CD4-positive, alpha-beta T cell treated with Interleukin-1 beta for 1 hour (primary cell): ENCODE results near the gene SDC1.
"Not testable (repeated sequence)": the region's sequence is repeated elsewhere in the genome, so short reads cannot be mapped to it uniquely, and the experiment has no call there.

ENCODE experiments used
- DNase-seq, 2 donors: peaks; one replicate each; pipeline ENCODE4 v3.0.0-alpha.2; 2020 to 2022

SDC1 gene, protein sequence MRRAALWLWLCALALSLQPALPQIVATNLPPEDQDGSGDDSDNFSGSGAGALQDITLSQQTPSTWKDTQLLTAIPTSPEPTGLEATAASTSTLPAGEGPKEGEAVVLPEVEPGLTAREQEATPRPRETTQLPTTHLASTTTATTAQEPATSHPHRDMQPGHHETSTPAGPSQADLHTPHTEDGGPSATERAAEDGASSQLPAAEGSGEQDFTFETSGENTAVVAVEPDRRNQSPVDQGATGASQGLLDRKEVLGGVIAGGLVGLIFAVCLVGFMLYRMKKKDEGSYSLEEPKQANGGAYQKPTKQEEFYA

GRCh38 chr2:20224716-20225293, at the start of gene SDC1:
TSS of gene SDC1 (minus strand) at chr2:20225130. CDS start at chr2:20224867, 263 bp downstream.
- no peak for DNase-seq

DNA sequence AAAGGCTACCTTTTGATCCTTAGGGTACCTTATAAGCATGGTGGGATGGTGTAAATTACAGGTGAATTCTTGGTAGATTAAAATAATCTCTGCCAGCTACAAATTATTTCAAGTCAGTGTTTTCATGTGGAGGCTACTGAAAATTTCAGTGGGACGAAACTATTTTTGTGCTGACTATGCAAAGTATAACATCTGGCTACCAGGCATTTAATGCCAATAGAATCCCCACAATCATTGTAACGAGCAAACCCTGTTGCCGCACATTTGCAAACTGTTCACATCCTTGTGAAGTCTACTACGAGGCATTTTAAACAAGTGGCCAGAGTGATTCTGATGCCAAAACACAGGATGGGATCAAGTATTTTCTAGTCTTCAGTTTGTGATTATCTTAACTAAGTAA, 48.1 kb upstream of the SDC1 start:
- DNase-seq: no peak

DNA sequence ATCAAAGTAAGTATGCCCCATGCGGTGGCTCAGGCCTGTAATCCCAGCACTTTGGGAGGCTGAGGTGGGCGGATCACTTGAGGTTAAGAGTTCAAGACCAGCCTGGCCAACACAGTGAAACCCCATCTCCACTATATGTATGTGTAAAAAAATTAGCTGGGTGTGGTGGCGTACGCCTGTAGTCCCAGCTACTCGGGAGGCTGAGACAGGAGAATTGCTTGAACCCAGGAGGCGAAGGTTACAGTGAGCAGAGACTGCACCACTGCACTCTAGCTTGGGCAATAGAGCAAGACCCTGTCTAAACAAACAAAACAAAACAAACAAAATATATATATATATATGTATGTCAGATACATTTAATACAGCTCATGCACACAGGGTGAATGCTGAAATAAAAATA, 43.4 kb upstream of the SDC1 start:
- not testable (repeated sequence) for DNase-seq

DNA sequence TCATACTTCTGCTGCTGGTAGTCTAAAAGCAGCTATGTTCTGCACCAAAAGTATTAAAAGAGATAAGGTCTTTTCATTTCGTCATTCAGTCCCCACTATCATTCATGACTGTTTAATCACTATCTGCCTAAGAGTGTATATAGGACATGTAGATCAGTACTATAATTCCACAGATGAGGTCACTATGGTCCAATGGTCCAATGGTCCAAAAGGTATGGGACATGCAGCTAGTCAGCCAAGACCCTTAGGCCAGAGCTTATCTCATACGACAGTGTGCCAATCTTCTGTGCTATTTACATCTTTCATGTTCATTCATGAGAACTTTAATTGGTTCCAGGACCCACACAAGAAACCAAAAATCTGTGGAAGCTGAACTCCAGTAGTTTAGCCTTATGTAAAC, 42.6 kb upstream of the SDC1 start:
- DNase-seq: no peak

- DNase-seq: no peak
Measured at GRCh38 chr2:20264629-20265028, 39.7 kb upstream of the SDC1 start.

- no peak for DNase-seq
Measured at GRCh38 chr2:20257411-20257810, 32.5 kb upstream of the SDC1 start.

DNA sequence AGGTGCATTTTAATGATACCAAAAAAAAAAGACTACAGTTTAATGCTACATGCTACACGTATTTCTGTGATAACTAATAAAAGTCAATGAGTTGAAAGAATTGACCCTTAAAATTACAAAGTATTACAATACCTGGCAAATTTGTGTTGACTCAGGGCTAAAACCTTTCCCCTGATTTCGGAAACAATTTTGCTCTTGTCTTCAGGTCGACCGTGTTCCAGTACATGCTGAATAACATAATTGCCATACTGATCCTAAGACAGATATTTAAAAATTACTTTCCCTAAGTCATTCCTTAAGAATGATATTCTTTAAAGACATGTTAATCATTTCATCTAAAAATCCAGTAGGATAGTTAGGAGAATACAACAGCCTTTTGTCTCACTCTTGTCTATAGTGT, 29.8 kb upstream of the SDC1 start:
- DNase-seq: no peak

DNA sequence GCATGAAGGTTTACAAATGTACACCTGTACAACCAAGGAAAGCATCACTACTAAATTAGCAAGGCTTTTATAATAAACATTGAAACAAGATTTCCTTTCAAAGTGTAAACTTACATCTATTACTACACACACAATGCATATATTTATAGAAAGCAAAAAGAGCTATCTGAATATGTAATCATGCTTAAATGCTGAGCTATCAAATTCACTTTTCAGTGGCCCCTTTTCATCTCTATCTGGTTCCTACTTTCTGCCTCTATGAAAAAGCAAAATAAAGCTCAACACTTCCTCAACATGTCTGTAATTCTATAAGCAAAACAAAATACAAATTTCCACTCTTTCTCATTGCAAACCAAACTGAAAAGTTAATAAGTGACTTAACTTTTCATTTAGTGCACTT, 25.5 kb upstream of the SDC1 start:
- no peak for DNase-seq

GRCh38 chr2:20249170-20249569, 24.2 kb upstream of the SDC1 start:
- DNase-seq: no peak

DNA sequence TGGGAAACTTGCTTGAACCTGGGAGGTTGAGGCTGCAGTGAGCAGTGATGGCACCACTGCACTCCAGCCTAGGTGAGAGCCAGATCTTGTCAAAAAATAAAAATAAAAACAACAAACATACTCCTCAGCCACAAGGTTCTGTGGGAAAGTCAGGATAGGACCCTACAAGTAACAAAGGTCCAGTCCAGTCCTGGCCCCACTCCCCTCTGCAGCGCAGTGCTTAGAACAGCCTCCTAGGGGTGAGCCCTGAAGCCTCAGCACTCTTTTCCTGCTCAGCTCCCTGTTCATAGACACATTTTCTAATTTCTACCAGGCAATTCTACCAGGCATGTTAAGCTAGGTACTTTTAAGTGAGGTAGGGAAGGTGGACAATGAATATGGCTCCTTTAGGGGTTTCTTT, 22.2 kb upstream of the SDC1 start:
- DNase-seq: no peak

DNA sequence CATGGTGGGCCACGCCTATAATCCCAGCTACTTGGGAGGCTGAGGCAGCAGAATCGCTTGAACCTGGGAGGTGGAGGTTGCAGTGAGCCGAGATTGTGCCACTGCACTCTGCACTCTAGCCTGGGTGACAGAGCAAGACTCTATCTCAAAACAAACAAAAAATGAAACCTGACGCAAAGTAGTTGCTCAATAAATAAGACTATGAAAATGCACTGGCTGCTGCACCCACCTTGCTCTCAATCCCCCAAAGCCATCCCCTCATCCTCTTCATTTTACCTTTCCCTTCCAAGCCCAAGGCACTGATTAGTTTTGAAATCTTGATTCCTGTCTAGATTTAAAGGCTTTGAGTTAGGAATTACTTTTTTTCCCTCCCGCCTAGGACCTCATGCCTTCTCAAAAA, 18.7 kb upstream of the SDC1 start:
- DNase-seq: not testable (repeated sequence)

GRCh38 chr2:20242727-20243377, 17.9 kb upstream of the SDC1 start:
- DNase-seq: no peak

GRCh38 chr2:20241973-20242726, 17.2 kb upstream of the SDC1 start:
- DNase-seq: no peak

- DNase-seq: not testable (repeated sequence)
Measured at GRCh38 chr2:20240291-20240690, 15.4 kb upstream of the SDC1 start.

GRCh38 chr2:20236496-20236895, 11.6 kb upstream of the SDC1 start:
- no peak for DNase-seq

- DNase-seq: no peak
Measured at GRCh38 chr2:20235655-20236305, 10.8 kb upstream of the SDC1 start.

- not testable (repeated sequence) for DNase-seq
Measured at GRCh38 chr2:20234597-20234996, 9.7 kb upstream of the SDC1 start.

DNA sequence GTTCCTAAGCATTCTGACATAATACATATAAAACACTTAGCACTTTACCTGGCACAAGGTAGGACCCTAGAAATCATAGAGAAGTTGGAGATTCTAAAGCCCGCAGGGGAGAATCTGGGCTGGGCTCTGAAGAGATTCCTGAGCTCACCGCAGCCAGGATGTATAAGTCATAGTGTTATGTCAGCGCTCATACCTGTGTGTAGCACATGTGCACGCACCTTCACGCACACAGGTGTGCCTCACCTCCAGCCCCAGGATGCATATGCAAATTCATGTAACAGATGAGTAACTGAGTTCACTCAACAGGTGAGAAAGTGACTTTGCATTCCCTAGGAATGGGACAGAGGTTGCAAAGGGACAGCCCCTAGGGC, 7.9 kb upstream of the SDC1 start:
- DNase-seq: no peak

- no peak for DNase-seq
Measured at GRCh38 chr2:20231598-20232026, 6.7 kb upstream of the SDC1 start.

DNA sequence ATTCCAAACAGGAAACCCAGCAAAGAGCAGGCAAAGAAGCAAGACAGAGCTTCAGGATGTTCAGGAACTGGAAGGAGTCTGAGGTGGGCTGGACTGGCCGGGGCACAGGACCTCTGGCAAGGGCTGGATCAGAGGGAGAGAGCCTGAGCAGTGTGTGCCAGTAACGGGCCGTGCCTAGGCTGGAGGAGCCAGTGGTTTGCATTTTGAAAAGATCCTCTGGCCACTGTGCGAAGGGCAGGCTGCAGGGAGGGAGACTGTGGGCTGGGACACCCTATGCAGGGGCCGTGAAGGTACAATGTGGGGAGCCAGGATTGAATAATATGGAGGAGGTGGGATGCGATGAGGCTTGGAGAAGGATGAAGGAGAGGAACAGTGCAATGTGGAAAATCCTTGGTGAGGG, 6.2 kb upstream of the SDC1 start:
- no peak for DNase-seq

- DNase-seq: no peak
Measured at GRCh38 chr2:20230114-20230425, 5.1 kb upstream of the SDC1 start.

GRCh38 chr2:20229322-20230113, 4.6 kb upstream of the SDC1 start:
- DNase-seq: no peak
